K562 (cell line): ENCODE data around the gene CHCHD1. TPM values are rescaled to one million over a fixed set of nuclear protein-coding genes. Genes with fewer than 3 reads are reported as not detected.

Experiments
- ATAC-seq: fragments of 200-7000 bp; cut with Tn5 transposase; 3 replicates; pipeline ENCODE4 v1.9.1; 2020; ENCODE audit warnings: moderate library complexity
- BruUV-seq: library from RNA; stranded (reverse); fragments of 400-500 nt; replicated peaks from 2 replicates; lab custom pipeline; 2021; lab: Mats Ljungman, UMichigan
- CTCF ChIA-PET: fragments of 300-600 bp; formaldehyde crosslinking; extraction: SDS; loops from one replicate; lab custom pipeline; 2021; ENCODE audit warnings: low intra/inter-chr PET ratio; lab: Yijun Ruan, JAX
- POLR2A ChIA-PET: fragments of 300-600, 350-650 bp; sonication (Branson Sonifier 250); formaldehyde crosslinking; extraction: SDS; loops from one replicate; lab custom pipeline; 2021; ENCODE audit warnings: antibody characterized with exemption, inconsistent platforms; lab: Yijun Ruan, JAX
- DNase-seq, 4 experiments: peaks; one replicate each; pipeline versions ENCODE4 v3.0.0 to v3.0.0-alpha.2; 2011 to 2018; ENCODE audit warnings: low spot score in 3 of 4, mixed read lengths in 3 of 4; ENCODE audit errors: extremely low read depth in 1 of 4
- FAIRE-seq: peaks from 2 replicates; lab custom pipeline; 2011; peaks lifted over from hg19 to GRCh38; lab: Jason Lieb, UNC
- H2AFZ ChIP-seq: 2 replicates; pipeline ENCODE4 v1.6.0; 2011; ENCODE audit warnings: low read depth, low read length, control low read depth, inconsistent platforms
- H3K27ac ChIP-seq: fragments of 200-600 bp; 3 replicates; pipeline ENCODE4 v1.8.0; 2011; ENCODE audit warnings: low read depth, mild to moderate bottlenecking, control low read depth, inconsistent platforms, low read length, moderate library complexity, mixed read lengths; ENCODE audit errors: extremely low read depth
- H3K27me3 ChIP-seq, 2 experiments: fragments of 300-600 bp in 1 of 2; 2 replicates in 1 of 2; 3 replicates in 1 of 2; pipeline versions ENCODE4 v1.6.0 to v1.8.0; 2011; ENCODE audit warnings: inconsistent platforms in 2 of 2, low read length in 2 of 2, mild to moderate bottlenecking in 1 of 2, mixed read lengths in 1 of 2, moderate library complexity in 1 of 2; ENCODE audit not compliant: control insufficient read depth in 2 of 2, insufficient read depth in 2 of 2
- H3K36me3 ChIP-seq: fragments of 300-600 bp; 3 replicates; pipeline ENCODE4 v1.8.0; 2011; ENCODE audit warnings: mild to moderate bottlenecking, low read length, inconsistent platforms; ENCODE audit not compliant: control insufficient read depth, insufficient read depth
- H3K4me1 ChIP-seq, 2 experiments: fragments of 200-600 bp in 1 of 2; replicated peaks in 1 of 2; 2 replicates in 1 of 2; 3 replicates in 1 of 2; pipeline versions ENCODE4 v1.5.1 to v1.8.0; 2011; ENCODE audit warnings: inconsistent platforms in 2 of 2, low read length in 2 of 2, mild to moderate bottlenecking in 1 of 2, mixed read lengths in 1 of 2, moderate library complexity in 1 of 2; ENCODE audit not compliant: control insufficient read depth in 2 of 2, insufficient read depth in 2 of 2
- H3K4me2 ChIP-seq: 2 replicates; pipeline ENCODE4 v1.6.1; 2011; ENCODE audit warnings: low read length, control low read depth, inconsistent platforms, mixed read lengths; ENCODE audit not compliant: insufficient read depth
- H3K4me3 ChIP-seq: fragments of 200-600 bp; sonication (generic), shearing (Covaris generic); 2 replicates; pipeline ENCODE4 v1.5.1; 2016; ENCODE audit warnings: control low read depth, inconsistent platforms
- H3K79me2 ChIP-seq: fragments of 200-600 bp; 3 replicates; pipeline ENCODE4 v1.8.0; 2011; ENCODE audit warnings: low read length, inconsistent platforms; ENCODE audit not compliant: control insufficient read depth, insufficient read depth
- H3K9ac ChIP-seq, 2 experiments: 2 replicates each; pipeline versions ENCODE4 v1.6.0 to v1.6.1; 2011; ENCODE audit warnings: low read depth in 2 of 2, low read length in 2 of 2, control low read depth in 1 of 2, inconsistent platforms in 1 of 2, mild to moderate bottlenecking in 1 of 2, mixed read lengths in 1 of 2; ENCODE audit not compliant: insufficient read depth in 1 of 2
- H3K9me1 ChIP-seq: one replicate; pipeline ENCODE4 v1.6.0; 2011; ENCODE audit warnings: inconsistent platforms, mild to moderate bottlenecking, low read length, moderate library complexity; ENCODE audit not compliant: control insufficient read depth, insufficient read depth
- H3K9me3 ChIP-seq: replicated peaks from 2 replicates; pipeline ENCODE4 v1.5.1; 2011; ENCODE audit warnings: low read depth, low read length, inconsistent platforms; ENCODE audit not compliant: control insufficient read depth, insufficient read depth
- H4K20me1 ChIP-seq: replicated peaks from 2 replicates; pipeline ENCODE4 v1.6.1; 2011; ENCODE audit warnings: low read length, inconsistent platforms, mixed read lengths; ENCODE audit not compliant: control insufficient read depth, insufficient read depth
- CGGBP1 ChIP-seq: fragments of 250-450 bp; sonication (Bioruptor Pico); IDR thresholded peaks from 2 replicates; pipeline ENCODE4 v1.9.0; 2021; ENCODE audit warnings: mild to moderate bottlenecking
- CTCFL ChIP-seq: IDR thresholded peaks from 2 replicates; pipeline ENCODE4 v1.6.1; 2011; ENCODE audit warnings: borderline replicate concordance, low read depth, mild to moderate bottlenecking, moderate library complexity, low read length; ENCODE audit not compliant: insufficient read depth, poor library complexity, severe bottlenecking
- DNMT1 ChIP-seq: fragments of 450-650 bp; IDR thresholded peaks from 2 replicates; pipeline ENCODE4 v1.6.1; 2016; ENCODE audit warnings: antibody characterized with exemption, mild to moderate bottlenecking
- ELF1 ChIP-seq: fragments of 200-800 bp; sonication (Bioruptor generic); IDR thresholded peaks from 2 replicates; pipeline ENCODE4 v1.6.1; 2016; ENCODE audit warnings: missing genetic modification characterization, missing compliant biosample characterization
- NCOA4 ChIP-seq: fragments of 450-650 bp; IDR thresholded peaks from 2 replicates; pipeline ENCODE4 v1.6.1; 2018; ENCODE audit warnings: mild to moderate bottlenecking; ENCODE audit not compliant: partially characterized antibody
- POLR2A ChIP-seq: fragments of 450-650 bp; conservative IDR thresholded peaks from 2 replicates; pipeline ENCODE4 v1.6.1; 2016
- RFX1 ChIP-seq: fragments of 450-650 bp; IDR thresholded peaks from 2 replicates; pipeline ENCODE4 v1.6.1; 2016; ENCODE audit warnings: mild to moderate bottlenecking, moderate library complexity
- SMARCC2 ChIP-seq: fragments of 450-650 bp; IDR thresholded peaks from 2 replicates; pipeline ENCODE4 v1.6.1; 2017; ENCODE audit warnings: antibody characterized with exemption, moderate library complexity, mild to moderate bottlenecking, low read depth
- TRIM24 ChIP-seq, 2 experiments: fragments of 450-650 bp; IDR thresholded peaks; 2 replicates each; pipeline ENCODE4 v1.6.1; 2016
- ZNF3 ChIP-seq: fragments of 250-450 bp; sonication (Bioruptor Pico); IDR thresholded peaks from 2 replicates; pipeline ENCODE4 v1.5.0; 2021; ENCODE audit warnings: mild to moderate bottlenecking, moderate library complexity
- WGBS: fragments of 100-300 bp; shearing (Covaris generic); methylation state at CpG from one replicate; pipeline ENCODE4 v1.1.6; 2016; ENCODE audit warnings: low coverage, mixed read lengths; ENCODE audit not compliant: insufficient coverage; ENCODE audit errors: missing lambda C conversion rate; 5-methylcytosine and 5-hydroxymethylcytosine counted together
- in situ Hi-C: fragments of 300-500 bp; cut with MboI; formaldehyde crosslinking; loops from 4 replicates; pipeline ENCODE4 v1.15.0; 2018; ENCODE audit warnings: inconsistent platforms, mixed read lengths
- intact Hi-C: fragments of 100-400 bp; cut with micrococcal nuclease; formaldehyde crosslinking; loops from 2 replicates; pipeline ENCODE4 v1.14.2; 2022
- polyA plus RNA-seq, 8 experiments: library from polyadenylated mRNA; depleted of rRNA in 4 of 8; stranded (reverse) in 5 of 8; unstranded in 3 of 8; fragments of >200 nt; fragmentation: Nextera tagmentation in 2 of 8; fragmentation: Illumina TruSeq in 1 of 8; extraction: Ambion mirVana in 2 of 8; extraction: Trizol in 1 of 8; gene quantifications; 2 replicates each; pipeline versions ENCODE4 v1.2.1 to v1.2.3, GENCODE V29; 2011 to 2014; ENCODE audit warnings: inconsistent platforms in 1 of 8, missing spikeins in 1 of 8
- total RNA-seq, 7 experiments: library from RNA; depleted of rRNA in 6 of 7; stranded (reverse); fragments of >200 nt in 6 of 7; fragmentation: Illumina TruSeq in 2 of 7; extraction: Trizol in 2 of 7; gene quantifications; 2 replicates each; pipeline versions ENCODE4 v1.2.1 to v1.2.3, GENCODE V29; 2011 to 2021; ENCODE audit warnings: low replicate concordance in 1 of 7

Gene CHCHD1
- total and polyA plus RNA-seq, 9 of the 15 experiments (the other 6 are each of a cell fraction or from before 2014, with no cell fraction given), result 52.9 to 126 (median 83.4) TPM

- CTCF ChIA-PET, result interaction anchor here (0.6 kb wide), 1 partner anchor 161 kb away, joined by 4 read pairs; no protein-coding TSS in a partner anchor
- Histone ChIP-seq H3K9me1 (no peaks in the 10 kb centered on the region), H3K4me2 (no peak overlapping the region), H3K4me3 (no peak overlapping the region), H3K27ac (no peak overlapping the region), H2AFZ (no peak overlapping the region), H3K36me3 (peaks cover 57% of the 10 kb centered on the region), H3K4me1 (peaks cover 21 to 22% of the 10 kb centered on the region in 2 experiments), H3K79me2 (peaks cover 94% of the 10 kb centered on the region), H3K27me3 (no peaks in the 10 kb centered on the region)
- in situ Hi-C loops, result loop anchor here (5.0 to 10.0 kb wide), 2 partner anchors 98 to 125 kb away; partner anchors contain the start of gene SYNPO2L
- 88% methylated on average over 3 of the region's 3 CpGs for WGBS
- TF ChIP-seq DNMT1 (0 out of 2 replicates have a peak, but pooled peaks have one; percentile 27), CTCFL (no peak), CGGBP1 (no peak), POLR2A (0 out of 2 replicates have a peak, but pooled peaks have one; percentile 8), ELF1 (tag) (no peak), NCOA4 (no peak), RFX1 (no peak), ZNF3 (CRISPR knock-in tag) (no peak), SMARCC2 (no peak), TRIM24 (IDR thresholded peaks at IDR 0.05) (no peak)
- TF ChIP-seq, all 486 proteins: peak for 2
- DNase-seq (no peak), ATAC-seq (no peak), FAIRE-seq (no peak)
- Histone ChIP-seq H4K20me1 (peaks cover 10% of the 10 kb centered on the region), H3K9me3 (no peaks in the 10 kb centered on the region), H3K9ac (no peak overlapping the region)
- BruUV-seq, result no TSS peak
- POLR2A ChIA-PET, result interaction anchor here (0.6 to 6.2 kb wide), 8 partner anchors 8 to 338 kb away, joined by 3 to 113 read pairs (median 4); a partner anchor contains a TSS
- intact Hi-C loops, result loop anchor here (10.0 kb wide), 1 partner anchor 325 kb away; no protein-coding TSS in a partner anchor
Measured at GRCh38 chr10:73779539-73780197, 2.2 kb upstream of the CHCHD1 start.
